Measurements from ENCODE around the gene SLC7A11.
"Not testable (repeated sequence)": the region's sequence is repeated elsewhere in the genome, so short reads cannot be mapped to it uniquely, and the experiment has no call there.

Gene SLC7A11

DNA sequence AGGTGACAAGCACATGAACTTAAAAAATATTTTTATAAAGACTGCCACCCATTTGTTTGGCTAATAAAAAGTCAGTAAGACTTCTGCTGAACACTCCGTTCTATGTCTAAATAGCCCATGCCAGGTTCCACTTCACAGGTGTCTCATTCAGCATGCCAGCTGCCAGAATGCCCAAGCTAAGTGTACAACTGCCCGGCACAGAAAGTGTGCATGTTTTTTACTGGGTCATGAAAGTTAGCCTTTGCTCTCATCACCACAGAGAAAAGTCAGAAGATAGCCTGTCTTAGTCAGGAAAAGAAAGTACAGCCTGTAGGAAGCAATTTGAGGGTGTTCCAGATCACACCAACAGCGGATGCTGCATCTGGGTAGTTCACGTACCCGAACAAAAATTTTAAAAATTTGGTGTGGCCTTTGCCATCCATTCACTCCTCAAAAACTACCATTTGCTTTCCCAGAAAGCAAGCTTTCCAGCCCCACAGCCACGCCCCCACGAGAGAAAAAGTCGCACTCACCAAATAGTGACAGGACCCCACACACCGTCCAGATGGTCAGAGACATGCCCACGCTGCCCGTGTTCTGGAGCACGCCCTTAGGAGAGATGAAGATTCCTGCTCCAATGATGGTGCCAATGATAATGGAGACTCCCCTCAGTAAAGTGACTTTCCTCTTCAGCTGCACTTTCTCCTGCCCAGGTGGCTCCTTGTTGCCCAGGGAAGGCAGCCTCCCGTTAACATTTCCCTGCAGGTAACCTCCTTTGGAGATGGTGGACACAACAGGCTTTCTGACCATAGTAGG, 671 bp downstream of the SLC7A11 start:
- FAIRE-seq: no peak

DNA sequence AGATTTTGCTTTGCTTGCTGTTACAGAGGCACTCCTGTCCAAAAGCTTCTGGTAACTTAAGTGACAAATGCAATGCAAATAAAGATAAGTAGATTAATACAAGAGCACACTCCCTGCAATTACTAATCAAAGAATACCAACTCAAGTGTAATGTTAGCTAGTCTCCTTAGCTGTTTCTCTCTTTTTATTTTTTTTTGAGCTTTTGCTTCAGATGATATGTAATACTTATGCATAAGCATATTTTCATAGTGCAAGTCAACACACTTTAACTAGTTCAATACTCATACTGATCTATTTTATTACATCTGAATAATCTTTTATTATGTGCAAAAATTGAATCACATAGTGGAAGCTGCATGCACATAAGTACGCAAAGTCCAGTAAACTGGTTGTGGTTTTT, 2.7 kb downstream of the SLC7A11 start:
- FAIRE-seq: no peak

DNA sequence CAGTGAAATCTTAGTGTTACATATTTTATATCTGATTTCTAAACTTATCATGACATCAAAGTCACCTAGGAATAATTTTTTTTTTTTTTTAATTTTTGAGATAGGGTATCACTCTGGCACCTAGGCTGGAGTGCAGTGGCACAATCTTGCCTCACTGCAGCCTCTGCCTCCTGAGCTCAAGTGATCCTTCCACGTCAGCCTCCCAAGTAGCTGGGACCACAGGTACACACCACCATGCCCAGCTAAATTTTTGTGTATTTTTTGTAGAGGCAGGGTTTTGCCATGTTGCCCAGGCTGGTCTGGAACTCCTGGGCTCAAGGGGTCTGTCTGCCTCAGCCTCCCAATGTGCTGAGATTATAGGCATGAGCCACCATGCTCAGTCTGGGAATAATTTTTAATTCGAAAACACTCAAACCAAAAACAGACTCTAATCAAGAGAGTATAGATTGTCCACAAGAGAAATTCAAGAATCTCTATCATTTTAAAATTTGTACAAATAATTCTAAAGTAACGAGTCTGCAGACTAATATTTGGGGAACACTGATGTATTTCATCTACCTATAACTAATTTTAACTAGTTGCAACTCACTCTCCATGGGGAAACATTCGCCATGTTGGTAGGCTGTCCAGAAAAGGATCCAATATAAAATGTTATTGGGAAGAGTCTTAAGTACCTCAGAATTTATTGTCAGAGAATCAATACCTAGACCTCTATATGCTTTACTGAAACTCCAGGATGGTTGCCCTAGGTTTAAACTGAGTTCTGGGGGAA, 3.4 kb downstream of the SLC7A11 start:
- no peak for FAIRE-seq

DNA sequence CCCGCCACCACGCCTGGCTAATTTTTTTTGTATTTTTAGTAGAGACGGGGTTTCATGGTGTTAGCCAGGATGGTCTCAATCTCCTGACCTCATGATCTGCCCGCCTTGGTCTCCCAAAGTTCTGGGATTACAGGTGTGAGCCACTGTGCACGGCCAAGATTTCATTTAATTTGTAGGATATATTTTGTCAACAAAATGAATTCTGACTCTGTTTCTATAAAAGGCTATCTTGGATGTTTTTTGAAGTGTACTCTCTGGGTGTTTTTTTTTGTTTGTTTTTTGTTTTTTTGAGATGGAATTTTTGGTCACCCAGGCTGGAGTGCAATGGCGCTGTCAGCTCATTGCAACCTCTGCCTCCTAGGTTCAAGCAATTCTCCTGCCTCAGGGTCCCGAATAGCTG, 5.0 kb downstream of the SLC7A11 start:
- FAIRE-seq: not testable (repeated sequence)

DNA sequence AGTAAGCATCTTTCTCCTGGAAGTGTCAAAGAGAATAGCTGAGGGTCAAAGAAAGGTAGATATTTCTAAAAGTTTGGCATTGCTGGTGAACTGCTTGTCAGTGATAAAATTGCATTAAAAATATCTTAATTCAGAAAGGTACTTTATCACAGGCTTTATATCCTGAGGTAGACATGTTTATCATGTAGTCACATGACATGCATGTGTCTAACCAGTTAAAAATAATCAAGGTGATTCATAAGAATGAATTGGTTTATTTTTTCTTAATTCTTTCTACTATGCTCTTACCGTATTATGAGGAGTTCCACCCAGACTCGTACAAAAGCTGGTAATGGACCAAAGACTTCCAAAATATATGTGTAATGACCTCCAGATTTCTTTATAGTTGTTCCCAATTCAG, 6.1 kb downstream of the SLC7A11 start:
- no peak for FAIRE-seq

DNA sequence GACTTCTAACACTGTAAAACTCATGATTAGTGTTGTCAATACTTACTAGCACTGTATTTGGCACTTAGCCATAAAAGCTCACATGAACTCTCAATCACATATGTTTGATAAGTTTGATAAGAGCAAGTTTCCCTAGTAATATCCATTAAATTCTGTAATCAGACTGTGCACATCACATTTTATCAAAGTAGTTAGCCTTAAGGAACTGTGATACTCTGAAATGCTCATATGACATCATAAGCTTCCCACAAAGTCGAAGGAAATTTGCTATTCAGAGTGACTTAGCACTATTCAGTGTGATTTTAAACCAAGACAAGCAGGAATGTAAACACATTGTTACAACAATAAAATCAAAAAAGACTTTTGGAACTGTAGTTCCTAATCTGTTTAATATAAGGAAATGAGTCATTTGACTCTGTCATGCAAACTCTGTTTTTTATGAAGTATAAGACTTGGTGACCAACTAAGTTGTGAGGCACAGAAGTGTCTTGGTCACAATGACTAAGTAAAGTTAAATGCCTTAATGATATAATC, 6.7 kb downstream of the SLC7A11 start:
- no peak for FAIRE-seq

DNA sequence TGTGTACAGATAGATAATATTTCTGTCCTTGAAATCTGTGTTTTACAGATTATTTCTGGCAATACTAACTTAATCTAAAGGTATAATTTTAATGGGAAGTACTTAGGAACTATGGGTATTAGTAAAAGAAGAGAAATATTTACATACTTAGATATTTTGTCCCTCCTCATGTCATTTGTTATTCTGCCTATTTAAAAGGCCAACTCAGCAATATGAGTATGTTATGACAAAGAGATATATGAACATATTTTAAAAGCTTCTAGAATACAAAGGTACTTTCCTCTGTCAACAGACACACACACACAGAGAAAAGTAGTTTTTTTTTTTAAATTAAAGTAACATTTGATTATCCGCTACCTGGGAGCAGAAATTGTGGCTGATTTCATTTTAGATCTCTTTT, 7.9 kb downstream of the SLC7A11 start:
- FAIRE-seq: no peak

DNA sequence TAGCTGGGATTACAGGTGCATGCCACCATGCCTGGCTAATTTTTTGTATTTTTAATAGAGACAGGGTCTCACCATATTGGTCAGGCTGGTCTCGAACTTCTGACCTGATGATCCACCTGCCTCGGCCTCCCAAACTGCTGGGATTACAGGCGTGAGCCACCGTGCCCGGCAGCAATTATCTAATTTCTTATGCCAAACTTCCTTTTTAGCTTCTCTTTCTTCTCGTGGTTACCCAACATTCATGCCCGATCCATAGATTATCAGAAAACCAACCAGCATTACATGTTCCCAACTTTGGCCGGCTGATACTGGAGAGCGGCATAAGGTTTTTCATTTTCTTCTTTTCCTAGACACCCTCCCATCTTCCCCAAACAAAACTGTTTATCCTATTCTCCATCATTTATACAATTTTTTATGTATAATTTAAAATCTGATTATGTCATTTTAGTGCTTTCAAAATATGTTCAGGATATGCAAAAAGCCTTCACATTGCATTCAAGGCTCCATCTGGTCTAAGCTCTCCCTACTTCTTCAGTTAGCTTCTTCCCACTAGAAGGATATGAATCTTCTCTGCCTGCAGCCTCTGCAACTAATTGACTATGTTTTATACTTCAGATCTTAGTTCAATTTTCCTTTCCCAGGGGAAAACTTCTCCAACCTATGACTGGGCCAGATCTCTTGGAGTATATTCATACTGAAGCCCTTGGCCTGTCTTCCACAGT, 8.7 kb downstream of the SLC7A11 start:
- FAIRE-seq: no peak

DNA sequence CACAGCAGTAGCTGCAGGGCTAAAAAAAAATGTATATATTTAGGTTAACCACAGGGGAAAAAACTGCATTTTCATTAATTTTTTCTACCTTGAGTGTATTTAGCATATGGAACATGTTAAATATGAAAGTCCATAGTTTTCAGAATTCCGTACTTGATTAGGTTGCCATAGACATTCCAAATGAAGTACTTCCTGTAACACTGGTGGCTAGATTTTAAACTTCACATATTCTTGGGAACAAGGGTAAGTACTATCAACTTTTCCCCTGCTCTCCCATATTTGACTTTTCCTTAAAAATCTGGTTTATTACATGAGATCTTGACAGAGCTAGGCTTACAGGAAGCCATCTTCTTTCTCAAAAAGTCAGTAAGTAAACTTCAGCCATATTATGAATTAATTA, 9.8 kb downstream of the SLC7A11 start:
- FAIRE-seq: no peak

DNA sequence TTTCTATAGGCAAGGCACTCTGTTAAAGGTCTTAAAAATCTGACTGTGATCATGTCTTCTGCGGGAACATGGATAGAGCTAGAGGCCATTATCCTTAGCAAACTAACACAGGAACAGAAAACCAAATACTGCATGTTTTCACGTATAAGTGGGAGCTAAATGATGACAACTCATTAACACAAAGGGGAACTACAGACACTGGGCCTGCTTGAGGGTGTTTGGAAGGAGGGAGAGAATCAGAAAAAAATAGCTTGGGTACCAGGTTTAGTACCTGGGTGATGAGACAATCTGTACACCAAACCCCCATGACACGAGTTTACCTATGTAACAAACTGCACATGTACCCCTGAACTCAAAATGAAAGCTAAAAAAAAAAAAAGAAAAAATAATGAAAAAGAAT, 12.1 kb downstream of the SLC7A11 start:
- no peak for FAIRE-seq

DNA sequence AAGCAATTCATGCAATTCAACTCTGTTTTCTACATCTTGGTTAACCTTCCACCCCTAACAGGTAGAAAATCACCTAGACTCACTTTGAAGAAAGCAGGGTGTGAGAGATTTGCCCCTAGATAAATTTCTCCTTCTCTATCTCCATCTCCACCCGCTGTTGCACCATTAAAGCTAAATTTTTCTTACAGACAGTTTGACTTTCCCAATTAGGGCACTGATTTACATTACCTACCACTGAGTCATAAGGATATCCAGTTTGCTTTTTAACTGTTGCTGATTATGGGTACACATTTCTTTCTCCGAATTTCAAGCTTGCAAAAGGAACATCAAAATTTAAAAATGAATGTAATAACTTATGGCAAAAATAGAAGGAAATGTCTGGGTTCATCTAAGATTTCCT, 13.0 kb downstream of the SLC7A11 start:
- FAIRE-seq: no peak

DNA sequence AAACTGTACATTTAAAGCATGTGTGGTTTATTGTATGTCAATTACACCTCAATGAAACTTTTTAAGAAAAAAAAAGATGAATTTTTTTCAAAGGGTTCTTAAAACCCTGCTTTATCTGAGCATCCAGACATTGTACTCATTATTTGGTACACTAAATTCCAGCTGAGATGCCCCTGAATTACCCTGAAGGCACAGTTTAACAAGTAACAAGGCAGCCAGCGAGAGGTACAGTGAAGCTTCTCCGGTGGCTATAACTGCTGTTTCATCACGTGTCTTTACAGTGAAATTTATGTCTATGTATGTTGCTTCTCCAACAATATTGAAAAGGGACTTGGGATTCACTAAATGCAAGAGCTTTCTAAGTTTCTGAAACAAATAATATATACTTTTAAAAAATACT, 15.8 kb downstream of the SLC7A11 start:
- no peak for FAIRE-seq

DNA sequence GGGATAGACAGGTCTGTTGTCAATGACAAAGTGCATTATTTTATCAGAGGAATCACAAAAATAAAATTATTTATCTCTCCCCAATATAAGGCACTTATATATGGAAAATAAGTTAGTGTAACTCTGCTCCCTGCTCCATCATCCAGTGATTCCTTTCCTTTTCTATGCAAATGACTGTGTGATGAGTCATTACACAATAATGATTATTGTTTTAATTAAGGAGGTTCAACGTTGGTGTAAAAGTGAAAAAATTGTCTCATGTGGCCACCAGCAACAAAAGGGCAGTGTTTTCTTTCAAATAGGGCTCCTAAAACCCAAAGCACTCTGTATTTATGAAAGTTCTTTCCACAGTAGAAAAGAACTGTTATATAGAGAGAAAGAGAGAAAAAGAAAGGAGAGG, 16.7 kb downstream of the SLC7A11 start:
- no peak for FAIRE-seq

DNA sequence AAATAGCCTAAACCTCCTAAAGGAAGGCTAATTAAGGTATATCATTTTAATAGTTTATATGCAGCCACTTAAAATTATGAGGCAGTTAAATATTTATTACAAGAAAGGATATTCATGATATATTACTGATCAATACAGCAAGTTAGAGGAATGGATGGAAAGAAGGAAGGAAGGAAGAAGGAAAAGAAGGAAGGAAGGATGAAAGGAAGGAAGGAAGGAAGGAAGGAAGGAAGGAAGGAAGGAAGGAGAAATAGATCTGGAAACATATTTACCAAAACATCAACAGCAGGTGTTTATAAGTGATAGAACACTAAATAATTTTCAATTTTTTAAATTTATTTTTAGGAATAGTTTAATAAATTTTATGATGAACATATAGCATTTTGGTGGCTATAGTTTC, 17.5 kb downstream of the SLC7A11 start:
- no peak for FAIRE-seq

DNA sequence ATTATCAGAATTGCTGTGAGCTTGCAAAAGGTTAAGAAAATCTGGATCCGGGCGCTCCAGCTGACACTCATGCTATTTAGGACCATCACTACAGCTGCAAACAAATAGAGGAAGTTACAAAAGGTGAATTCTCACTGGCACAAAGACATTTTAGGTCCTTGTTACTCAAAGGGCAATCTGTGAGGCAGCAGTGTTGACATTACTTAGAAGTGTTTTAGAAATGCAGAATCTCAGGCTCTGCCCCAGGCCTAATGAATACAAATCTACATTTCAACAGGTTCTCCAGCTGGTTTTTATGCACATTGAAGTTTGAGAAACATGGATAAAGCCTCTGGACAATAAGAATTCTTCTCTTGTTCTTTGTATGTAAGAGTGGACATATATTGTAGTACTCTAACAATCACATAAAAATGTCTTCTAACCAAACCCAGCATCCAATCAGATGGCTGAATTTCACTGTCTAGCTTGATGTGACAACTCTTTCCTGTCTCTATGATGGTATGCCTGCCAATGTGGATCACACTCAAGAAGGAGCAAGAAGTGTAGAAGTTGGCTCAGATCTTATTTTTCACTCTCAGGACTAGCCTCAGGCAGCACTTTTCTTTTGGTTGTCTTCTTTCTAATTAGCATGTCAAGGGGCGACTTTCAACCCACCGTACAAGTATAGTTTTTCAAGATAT, 18.8 kb downstream of the SLC7A11 start:
- no peak for FAIRE-seq

DNA sequence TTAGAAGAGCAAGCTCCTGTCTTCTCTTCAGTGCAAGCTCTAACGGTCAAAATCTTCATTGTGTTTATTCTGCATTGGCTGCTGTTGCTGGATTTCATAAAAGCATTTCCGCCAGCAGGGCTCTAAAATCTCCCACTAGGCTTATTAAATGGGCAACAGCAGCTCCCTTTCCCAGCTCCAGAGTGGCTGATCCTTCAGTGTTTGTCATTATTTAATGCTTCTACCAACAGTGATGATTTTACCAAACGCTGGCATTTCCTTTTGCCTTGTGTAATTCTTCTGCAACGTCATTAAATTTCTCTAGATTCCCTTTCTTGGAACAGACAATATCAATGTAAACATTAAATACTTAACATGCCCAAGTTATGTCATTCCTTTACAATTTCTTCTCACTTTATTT, 20.1 kb downstream of the SLC7A11 start:
- FAIRE-seq: no peak

DNA sequence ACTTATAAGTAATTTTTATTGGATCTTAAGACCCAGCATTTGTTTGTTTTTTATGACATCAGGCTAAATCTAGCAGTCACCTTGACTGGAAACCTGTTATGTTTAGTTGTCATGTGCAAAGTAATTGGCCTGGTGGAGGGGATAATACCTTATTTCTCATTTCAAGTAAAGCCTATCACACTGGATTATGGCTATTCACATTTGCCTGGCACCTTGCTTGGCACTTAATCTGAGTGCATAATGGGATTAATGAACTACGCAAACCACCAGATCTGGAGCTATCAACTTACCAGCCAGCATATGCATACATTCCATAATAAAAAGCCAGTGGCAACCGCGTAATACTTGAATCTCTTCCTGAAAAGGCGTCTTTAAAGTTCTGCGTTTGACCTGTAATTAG, 23.2 kb downstream of the SLC7A11 start:
- FAIRE-seq: no peak

DNA sequence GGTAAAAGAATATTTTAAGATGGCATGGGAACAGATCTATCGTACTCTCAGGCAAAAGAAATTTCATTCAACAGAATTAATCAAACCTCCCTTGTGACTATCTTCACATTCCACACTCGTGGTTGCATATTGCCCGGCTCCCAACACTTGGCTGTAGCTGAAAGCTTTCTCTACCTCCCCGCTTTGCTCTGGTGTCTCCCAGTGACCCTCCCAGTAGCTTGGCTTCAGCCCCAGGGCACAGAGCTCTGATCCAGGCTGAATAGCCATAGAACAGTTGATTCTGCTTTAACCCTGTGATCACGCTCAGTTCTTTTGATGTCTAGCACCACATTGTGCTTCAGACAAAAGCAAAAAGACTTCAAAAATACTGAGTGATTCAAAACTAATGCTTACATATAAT, 24.6 kb downstream of the SLC7A11 start:
- no peak for FAIRE-seq

DNA sequence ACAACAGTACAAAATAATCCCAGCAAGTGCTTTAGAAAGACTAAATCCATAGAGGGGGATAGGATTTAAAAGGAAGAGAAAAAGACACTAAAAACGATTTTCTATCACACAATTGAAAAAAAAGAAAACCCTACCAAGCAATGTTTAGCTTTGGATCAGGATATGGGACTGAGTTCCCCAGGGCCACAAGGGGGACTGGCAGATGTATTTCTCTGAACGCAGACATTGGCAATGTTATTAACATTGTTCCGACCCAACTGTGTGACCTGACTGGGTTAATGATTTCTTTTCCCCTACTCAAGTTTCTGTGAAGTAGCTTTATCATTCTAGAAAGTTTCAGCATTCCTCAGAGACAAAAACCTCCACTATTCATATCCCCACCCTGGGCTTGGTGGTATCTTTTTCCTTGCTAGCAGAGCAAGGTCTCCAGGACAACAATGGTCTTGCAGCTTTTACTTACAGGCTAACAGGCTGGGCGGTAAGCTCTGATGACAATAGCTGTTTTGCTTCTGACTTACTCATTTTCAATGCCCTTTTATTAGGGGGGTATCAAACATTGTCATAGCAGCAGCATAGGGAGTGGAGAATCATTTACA, 25.8 kb downstream of the SLC7A11 start:
- no peak for FAIRE-seq

DNA sequence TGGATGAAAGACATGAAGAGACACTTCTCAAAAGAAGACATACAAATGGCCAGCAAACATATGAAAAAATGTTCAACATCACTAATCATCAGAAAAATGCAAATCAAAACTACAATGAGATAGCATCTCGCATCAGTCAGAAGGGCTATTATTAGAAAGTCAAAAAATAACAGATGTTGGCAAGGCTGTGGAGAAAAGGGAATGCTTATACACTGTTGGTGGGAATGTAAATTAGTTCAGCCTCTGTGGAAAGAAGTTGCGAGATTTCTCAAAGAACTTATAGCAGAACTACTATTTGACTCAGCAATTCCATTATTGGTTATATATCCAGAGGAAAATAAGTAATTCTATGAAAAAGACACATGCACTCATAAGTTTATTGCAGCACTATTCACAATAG, 31.6 kb downstream of the SLC7A11 start:
- not testable (repeated sequence) for FAIRE-seq

DNA sequence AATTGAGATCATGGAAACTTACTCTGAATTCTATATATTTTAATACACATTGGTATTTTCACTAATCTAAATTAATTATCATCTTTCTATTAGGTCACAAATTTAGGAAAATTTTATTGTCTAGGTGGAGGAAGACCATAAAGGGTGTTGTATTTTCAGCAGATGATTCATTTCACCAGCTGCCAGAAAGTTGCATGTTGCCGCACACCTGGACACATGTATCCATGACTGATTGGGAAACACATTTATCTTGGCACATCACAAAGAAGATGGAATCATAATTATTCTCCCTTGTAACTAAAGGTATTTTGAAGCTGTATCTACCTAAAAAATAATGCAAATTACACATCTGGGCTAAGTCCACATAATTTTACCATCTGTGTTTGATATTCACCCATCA, 33.1 kb downstream of the SLC7A11 start:
- FAIRE-seq: no peak

DNA sequence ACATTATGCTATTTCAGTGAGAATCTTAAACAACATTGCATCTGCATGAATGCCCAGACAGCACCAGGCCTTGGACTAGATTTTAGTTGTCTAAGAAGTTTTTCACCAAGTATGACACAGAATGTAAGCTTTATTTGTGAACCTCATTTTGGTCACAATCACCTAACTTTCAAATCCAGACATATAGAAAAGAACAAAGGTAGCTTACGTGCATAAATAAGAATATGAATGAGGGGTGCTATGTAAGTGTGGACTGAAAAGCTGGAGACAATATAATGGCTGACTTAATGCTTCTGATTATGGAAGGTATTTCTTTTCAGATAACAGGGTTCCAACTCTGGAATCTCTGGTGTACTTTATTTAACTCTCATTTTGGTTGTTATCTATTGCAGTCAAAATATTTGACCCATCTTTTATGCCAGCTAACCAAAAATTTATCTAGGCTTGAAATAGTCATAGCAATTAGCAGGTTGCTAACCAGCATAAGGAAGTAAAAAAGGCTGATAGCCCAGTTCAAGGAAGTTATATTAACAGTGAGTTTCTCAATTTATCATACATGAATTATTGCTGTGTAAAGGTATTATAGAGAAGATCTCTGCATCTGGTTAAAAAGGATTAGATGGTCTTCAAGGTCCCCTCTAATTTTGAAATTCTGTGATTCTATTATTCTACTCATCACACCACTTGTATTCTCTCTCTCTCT, 36.5 kb downstream of the SLC7A11 start:
- FAIRE-seq: no peak
